HCT116 (cell line): Measurements from ENCODE around the gene SKIC3. TPM values are rescaled to one million over a fixed set of nuclear protein-coding genes. Genes with fewer than 3 reads are reported as not detected.

ENCODE experiments used
- ATAC-seq: fragments of 200-7000 bp; cut with Tn5 transposase; 2 replicates; pipeline ENCODE4 v1.9.1; 2020; ENCODE audit warnings: mild to moderate bottlenecking, moderate library complexity
- BruUV-seq: library from RNA; stranded (reverse); fragments of 400-500 nt; replicated peaks from 2 replicates; lab custom pipeline; 2021; lab: Mats Ljungman, UMichigan
- CTCF ChIA-PET: fragments of 300-600 bp; sonication (Branson Sonifier 250); formaldehyde crosslinking; loops from one replicate; lab custom pipeline; 2021; ENCODE audit warnings: antibody characterized with exemption; lab: Charles Lee
- POLR2A ChIA-PET: fragments of 300-600, 350-600 bp; sonication (Branson Sonifier 250); formaldehyde crosslinking; loops from one replicate; lab custom pipeline; 2021; ENCODE audit warnings: antibody characterized with exemption; lab: Charles Lee
- RAD21 ChIA-PET, 2 experiments: fragments of 300-600 bp; sonication (Branson Sonifier 250); formaldehyde crosslinking; loops; one replicate each; lab custom pipeline; 2023; ENCODE audit warnings: low total read pairs in 2 of 2; ENCODE audit not compliant: uncharacterized antibody in 2 of 2, unreplicated experiment in 2 of 2, low non-redundant PET in 1 of 2; lab: Charles Lee
- DNase-seq: peaks from one replicate; pipeline ENCODE4 v3.0.0-alpha.2; 2010; ENCODE audit warnings: low read depth, low spot score
- H2AFZ ChIP-seq: fragments of 200-600 bp; shearing (Covaris generic), sonication (generic); 2 replicates; pipeline ENCODE4 v1.6.1; 2017; ENCODE audit warnings: low read depth, mixed run types, mixed read lengths, antibody characterized with exemption, low read length; ENCODE audit not compliant: poor library complexity, severe bottlenecking
- H3K27ac ChIP-seq: 2 replicates; pipeline ENCODE4 v1.5.1; 2012; ENCODE audit warnings: low read depth, low read length
- H3K27me3 ChIP-seq: fragments of 200-600 bp; sonication (generic); 2 replicates; pipeline ENCODE4 v1.6.1; 2016; ENCODE audit warnings: mixed run types, low read length, mixed read lengths; ENCODE audit not compliant: insufficient read depth
- H3K36me3 ChIP-seq, 2 experiments: fragments of 200-500 bp in 1 of 2; fragments of 200-600 bp in 1 of 2; sonication (Bioruptor generic) in 1 of 2; sonication (generic) in 1 of 2; 2 replicates each; pipeline versions ENCODE4 v1.5.1 to v1.6.1; 2014 to 2016; ENCODE audit warnings: low read length in 2 of 2, inconsistent platforms in 1 of 2, mixed read lengths in 1 of 2, mixed run types in 1 of 2; ENCODE audit not compliant: insufficient read depth in 2 of 2, control insufficient read depth in 1 of 2
- H3K4me1 ChIP-seq, 2 experiments: fragments of 200-600 bp in 1 of 2; sonication (generic) in 1 of 2; 2 replicates each; pipeline versions ENCODE4 v1.5.1 to v1.6.1; 2012 to 2017; ENCODE audit warnings: low read length in 2 of 2, inconsistent platforms in 1 of 2, mild to moderate bottlenecking in 1 of 2, mixed read lengths in 1 of 2, mixed run types in 1 of 2, moderate library complexity in 1 of 2; ENCODE audit not compliant: insufficient read depth in 2 of 2, control insufficient read depth in 1 of 2
- H3K4me2 ChIP-seq: fragments of 200-600 bp; sonication (generic); 2 replicates; pipeline ENCODE4 v1.6.1; 2017; ENCODE audit warnings: mixed run types, low read length, mixed read lengths
- H3K4me3 ChIP-seq, 2 experiments: fragments of 200-600 bp in 1 of 2; sonication (generic) in 1 of 2; replicated peaks in 1 of 2; 2 replicates each; pipeline ENCODE4 v1.5.1; 2011 to 2016; ENCODE audit warnings: low read length in 2 of 2, control low read depth in 1 of 2, low read depth in 1 of 2, mild to moderate bottlenecking in 1 of 2, mixed read lengths in 1 of 2, mixed run types in 1 of 2
- H3K79me2 ChIP-seq: fragments of 200-600 bp; sonication (generic); 2 replicates; pipeline ENCODE4 v1.6.1; 2017; ENCODE audit warnings: mild to moderate bottlenecking, mixed run types, low read length, moderate library complexity, mixed read lengths; ENCODE audit not compliant: insufficient read depth
- H3K9ac ChIP-seq: fragments of 200-600 bp; sonication (generic); 2 replicates; pipeline ENCODE4 v1.6.1; 2016; ENCODE audit warnings: low read length, mixed read lengths
- H3K9me2 ChIP-seq: fragments of 200-600 bp; sonication (generic), shearing (Covaris generic); 2 replicates; pipeline ENCODE4 v1.6.1; 2017; ENCODE audit warnings: mixed run types, mild to moderate bottlenecking, moderate library complexity; ENCODE audit not compliant: insufficient read depth
- H3K9me3 ChIP-seq, 2 experiments: fragments of 200-500 bp in 1 of 2; fragments of 200-600 bp in 1 of 2; sonication (Bioruptor generic) in 1 of 2; sonication (generic) in 1 of 2; 2 replicates each; pipeline ENCODE4 v1.6.1; 2014 to 2017; ENCODE audit warnings: low read length in 2 of 2, mixed read lengths in 2 of 2, inconsistent platforms in 1 of 2, low read depth in 1 of 2, mild to moderate bottlenecking in 1 of 2, mixed run types in 1 of 2, moderate library complexity in 1 of 2; ENCODE audit not compliant: control insufficient read depth in 1 of 2, insufficient read depth in 1 of 2
- H4K20me1 ChIP-seq: fragments of 200-600 bp; sonication (generic), shearing (Covaris generic); 2 replicates; pipeline ENCODE4 v1.6.1; 2017; ENCODE audit warnings: mixed run types, mild to moderate bottlenecking, moderate library complexity; ENCODE audit not compliant: insufficient read depth
- CBX3 ChIP-seq: IDR thresholded peaks from 2 replicates; pipeline ENCODE4 v1.6.1; 2012; ENCODE audit warnings: low read depth
- EGR1 ChIP-seq: IDR thresholded peaks from 2 replicates; pipeline ENCODE4 v1.6.1; 2012; ENCODE audit warnings: low read depth
- ELF1 ChIP-seq: IDR thresholded peaks from 2 replicates; pipeline ENCODE4 v1.6.1; 2012; ENCODE audit warnings: low read depth, borderline replicate concordance
- FOSL1 ChIP-seq: IDR thresholded peaks from 2 replicates; pipeline ENCODE4 v1.6.1; 2012; ENCODE audit warnings: low read depth
- POLR2A ChIP-seq: IDR thresholded peaks from 2 replicates; pipeline ENCODE4 v1.7.0; 2011; ENCODE audit warnings: borderline replicate concordance; ENCODE audit not compliant: insufficient read depth, insufficient read length; ENCODE audit errors: extremely low read depth
- POLR2AphosphoS5 ChIP-seq: IDR thresholded peaks from 2 replicates; pipeline ENCODE4 v1.6.1; 2011; ENCODE audit warnings: mild to moderate bottlenecking, low read depth, low read length, moderate library complexity
- RAD21 ChIP-seq: IDR thresholded peaks from 2 replicates; pipeline ENCODE4 v1.6.1; 2012; ENCODE audit warnings: low read depth, mild to moderate bottlenecking
- SP1 ChIP-seq: IDR thresholded peaks from 2 replicates; pipeline ENCODE4 v1.6.1; 2012; ENCODE audit warnings: low read depth
- SRF ChIP-seq: IDR thresholded peaks from 2 replicates; pipeline ENCODE4 v1.6.1; 2012; ENCODE audit warnings: low read depth
- TCF7L2 ChIP-seq: IDR thresholded peaks from 2 replicates; pipeline ENCODE4 v1.7.0; 2011; ENCODE audit warnings: borderline replicate concordance, inconsistent platforms; ENCODE audit not compliant: insufficient read depth, insufficient read length; ENCODE audit errors: extremely low read depth
- ZNF274 ChIP-seq: fragments of 200-500 bp; sonication (Bioruptor generic); IDR thresholded peaks from 2 replicates; pipeline ENCODE4 v1.6.1; 2014; ENCODE audit warnings: mild to moderate bottlenecking, low read depth, low read length, inconsistent platforms
- intact Hi-C: fragments of 100-400 bp; cut with micrococcal nuclease; formaldehyde crosslinking; loops from 2 replicates; pipeline ENCODE4 v1.10.0; 2022
- total RNA-seq: library from RNA; stranded (reverse); gene quantifications from one replicate; pipeline ENCODE4 v1.2.1, GENCODE V29; 2021; ENCODE audit not compliant: unreplicated experiment
- TF ChIP-seq, protein P1 (sequence below): IDR thresholded peaks from 2 replicates; pipeline ENCODE4 v1.6.1; 2012
- TF ChIP-seq, protein P2 (sequence below): IDR thresholded peaks from 2 replicates; pipeline ENCODE4 v1.6.1; 2012; ENCODE audit warnings: low read depth
- TF ChIP-seq, protein P3 (sequence below), 3 experiments: fragments of 200-600 bp in 1 of 3; sonication (generic) in 1 of 3; IDR thresholded peaks in 2 of 3; conservative IDR thresholded peaks in 1 of 3; 2 replicates each; pipeline ENCODE4 v1.5.1; 2012 to 2017; ENCODE audit warnings: low read depth in 2 of 3, low read length in 2 of 3, antibody characterized with exemption in 1 of 3, borderline replicate concordance in 1 of 3, control low read depth in 1 of 3, mild to moderate bottlenecking in 1 of 3, mixed read lengths in 1 of 3, mixed run types in 1 of 3, moderate library complexity in 1 of 3; ENCODE audit not compliant: insufficient read depth in 1 of 3

The SKIC3 gene
- total RNA-seq, 1 experiment from 2014 or later: 35.1 TPM

DNA sequence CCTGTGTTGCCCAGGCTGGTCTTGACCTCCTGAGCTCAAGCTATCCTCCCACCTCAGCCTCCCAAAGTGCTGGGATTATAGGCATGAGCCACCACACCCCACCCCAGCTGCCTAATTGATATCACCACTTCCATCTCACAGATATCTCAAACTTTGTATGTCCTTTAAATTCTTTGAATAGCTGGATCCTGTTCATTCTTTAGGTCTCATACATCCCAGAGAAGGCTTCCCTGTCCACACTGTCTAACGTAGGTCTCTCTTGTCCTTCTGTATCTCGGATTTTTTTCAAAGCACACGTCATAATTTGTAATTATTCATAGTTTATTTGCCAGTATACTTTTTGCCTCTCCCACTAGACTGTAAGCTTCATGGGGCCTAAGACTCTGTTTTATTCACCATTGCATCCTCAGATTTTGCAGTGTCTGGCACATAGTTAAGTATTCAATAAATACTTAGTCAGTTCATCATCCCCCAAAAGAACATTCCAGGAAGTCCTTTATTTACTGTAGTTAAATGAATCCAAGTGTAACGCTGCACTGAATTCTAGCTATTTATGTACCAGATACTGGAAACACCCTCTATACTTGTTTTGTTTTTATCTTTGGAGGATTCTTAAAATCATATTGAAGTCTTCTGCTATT is 10.6 kb upstream of the SKIC3 start:
- no peaks in the 10 kb centered on the region for H4K20me1 ChIP-seq
- no peaks in the 10 kb centered on the region for H3K79me2 ChIP-seq
- ChIA-PET CTCF (no interaction called here), POLR2A (no interaction called here), RAD21 (interaction anchor here in 1 of 2 experiments (0.6 kb wide), 1 partner anchor 906 kb away, joined by 4 read pairs; no protein-coding TSS in a partner anchor)
- ATAC-seq (no peak), DNase-seq (no peak)
- intact Hi-C loops: no loop called here
- no peak overlapping the region for H2AFZ ChIP-seq
- H3K27me3 ChIP-seq: no peaks in the 10 kb centered on the region
- no peak overlapping the region for H3K27ac ChIP-seq
- no peaks in the 10 kb centered on the region for H3K4me1 ChIP-seq
- no peak overlapping the region for H3K4me2 ChIP-seq
- no peak overlapping the region for H3K9ac ChIP-seq
- no peaks in the 10 kb centered on the region for H3K9me2 ChIP-seq
- H3K36me3 ChIP-seq: peaks cover 0 to 4% of the 10 kb centered on the region in 2 experiments; a peak in 1 of 4 replicates
- TF ChIP-seq, protein P1, sequence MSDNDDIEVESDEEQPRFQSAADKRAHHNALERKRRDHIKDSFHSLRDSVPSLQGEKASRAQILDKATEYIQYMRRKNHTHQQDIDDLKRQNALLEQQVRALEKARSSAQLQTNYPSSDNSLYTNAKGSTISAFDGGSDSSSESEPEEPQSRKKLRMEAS: no peak
- TF ChIP-seq EGR1 (no peak), POLR2AphosphoS5 (no peak), ELF1 (no peak), ZNF274 (no peak)
- no peak overlapping the region for H3K4me3 ChIP-seq
- no peaks in the 10 kb centered on the region for H3K9me3 ChIP-seq
- BruUV-seq: no TSS peak

DNA sequence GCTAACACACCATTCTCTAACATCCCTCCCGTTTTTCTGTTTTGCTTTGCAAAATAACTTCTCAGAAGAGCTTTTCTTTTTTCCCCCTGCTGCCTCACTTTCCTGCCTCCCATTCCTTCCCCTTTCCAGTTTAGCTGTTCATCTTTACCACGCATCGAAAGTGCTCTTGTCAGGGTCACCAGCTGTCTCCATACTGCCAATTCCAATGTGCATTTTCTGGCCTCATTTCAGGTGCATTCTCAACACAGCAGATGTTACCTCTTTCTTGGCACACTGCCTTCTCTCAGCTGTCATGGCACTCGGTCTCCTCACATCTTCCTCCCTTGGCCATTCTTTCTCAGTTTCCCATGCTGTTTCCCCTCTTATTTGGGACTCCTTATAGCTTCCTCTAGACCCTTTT is 9.7 kb upstream of the SKIC3 start:
- Histone ChIP-seq H3K9me3 (no peaks in the 10 kb centered on the region), H3K27me3 (no peaks in the 10 kb centered on the region), H3K27ac (no peak overlapping the region), H3K9me2 (no peaks in the 10 kb centered on the region), H3K4me1 (no peaks in the 10 kb centered on the region), H3K4me2 (no peak overlapping the region), H2AFZ (no peak overlapping the region), H3K4me3 (no peak overlapping the region), H3K9ac (no peak overlapping the region), H3K36me3 (peaks cover 0 to 4% of the 10 kb centered on the region in 2 experiments; a peak in 1 of 4 replicates), H4K20me1 (no peaks in the 10 kb centered on the region), H3K79me2 (no peaks in the 10 kb centered on the region)
- POLR2A ChIA-PET: interaction anchor here (1.2 kb wide), 1 partner anchor 10 kb away, joined by 3 read pairs; the partner anchor contains the start of genes ARSK and SKIC3
- CTCF ChIA-PET: interaction anchor here (0.6 kb wide), 1 partner anchor 471 kb away, joined by 3 read pairs; no protein-coding TSS in a partner anchor
- DNase-seq: no peak
- intact Hi-C loops: no loop called here
- BruUV-seq: no TSS peak
- RAD21 ChIA-PET: no interaction called here
- no peak for ATAC-seq
- TF ChIP-seq, protein P2, sequence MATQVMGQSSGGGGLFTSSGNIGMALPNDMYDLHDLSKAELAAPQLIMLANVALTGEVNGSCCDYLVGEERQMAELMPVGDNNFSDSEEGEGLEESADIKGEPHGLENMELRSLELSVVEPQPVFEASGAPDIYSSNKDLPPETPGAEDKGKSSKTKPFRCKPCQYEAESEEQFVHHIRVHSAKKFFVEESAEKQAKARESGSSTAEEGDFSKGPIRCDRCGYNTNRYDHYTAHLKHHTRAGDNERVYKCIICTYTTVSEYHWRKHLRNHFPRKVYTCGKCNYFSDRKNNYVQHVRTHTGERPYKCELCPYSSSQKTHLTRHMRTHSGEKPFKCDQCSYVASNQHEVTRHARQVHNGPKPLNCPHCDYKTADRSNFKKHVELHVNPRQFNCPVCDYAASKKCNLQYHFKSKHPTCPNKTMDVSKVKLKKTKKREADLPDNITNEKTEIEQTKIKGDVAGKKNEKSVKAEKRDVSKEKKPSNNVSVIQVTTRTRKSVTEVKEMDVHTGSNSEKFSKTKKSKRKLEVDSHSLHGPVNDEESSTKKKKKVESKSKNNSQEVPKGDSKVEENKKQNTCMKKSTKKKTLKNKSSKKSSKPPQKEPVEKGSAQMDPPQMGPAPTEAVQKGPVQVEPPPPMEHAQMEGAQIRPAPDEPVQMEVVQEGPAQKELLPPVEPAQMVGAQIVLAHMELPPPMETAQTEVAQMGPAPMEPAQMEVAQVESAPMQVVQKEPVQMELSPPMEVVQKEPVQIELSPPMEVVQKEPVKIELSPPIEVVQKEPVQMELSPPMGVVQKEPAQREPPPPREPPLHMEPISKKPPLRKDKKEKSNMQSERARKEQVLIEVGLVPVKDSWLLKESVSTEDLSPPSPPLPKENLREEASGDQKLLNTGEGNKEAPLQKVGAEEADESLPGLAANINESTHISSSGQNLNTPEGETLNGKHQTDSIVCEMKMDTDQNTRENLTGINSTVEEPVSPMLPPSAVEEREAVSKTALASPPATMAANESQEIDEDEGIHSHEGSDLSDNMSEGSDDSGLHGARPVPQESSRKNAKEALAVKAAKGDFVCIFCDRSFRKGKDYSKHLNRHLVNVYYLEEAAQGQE: no peak
- TF ChIP-seq POLR2A (no peak), SP1 (no peak), SRF (no peak), TCF7L2 (no peak), RAD21 (no peak), CBX3 (no peak), FOSL1 (no peak)
- TF ChIP-seq, protein P3, sequence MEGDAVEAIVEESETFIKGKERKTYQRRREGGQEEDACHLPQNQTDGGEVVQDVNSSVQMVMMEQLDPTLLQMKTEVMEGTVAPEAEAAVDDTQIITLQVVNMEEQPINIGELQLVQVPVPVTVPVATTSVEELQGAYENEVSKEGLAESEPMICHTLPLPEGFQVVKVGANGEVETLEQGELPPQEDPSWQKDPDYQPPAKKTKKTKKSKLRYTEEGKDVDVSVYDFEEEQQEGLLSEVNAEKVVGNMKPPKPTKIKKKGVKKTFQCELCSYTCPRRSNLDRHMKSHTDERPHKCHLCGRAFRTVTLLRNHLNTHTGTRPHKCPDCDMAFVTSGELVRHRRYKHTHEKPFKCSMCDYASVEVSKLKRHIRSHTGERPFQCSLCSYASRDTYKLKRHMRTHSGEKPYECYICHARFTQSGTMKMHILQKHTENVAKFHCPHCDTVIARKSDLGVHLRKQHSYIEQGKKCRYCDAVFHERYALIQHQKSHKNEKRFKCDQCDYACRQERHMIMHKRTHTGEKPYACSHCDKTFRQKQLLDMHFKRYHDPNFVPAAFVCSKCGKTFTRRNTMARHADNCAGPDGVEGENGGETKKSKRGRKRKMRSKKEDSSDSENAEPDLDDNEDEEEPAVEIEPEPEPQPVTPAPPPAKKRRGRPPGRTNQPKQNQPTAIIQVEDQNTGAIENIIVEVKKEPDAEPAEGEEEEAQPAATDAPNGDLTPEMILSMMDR (IDR thresholded peaks at IDR 0.05 in 2 of 3, conservative IDR thresholded peaks at IDR 0.05 in 1 of 3; ENCODE audit: borderline replicate concordance in 1 of 3, insufficient read depth in 1 of 3, low read depth in 2 of 3, low read length in 2 of 3): no peak
- TF ChIP-seq, protein P1: no peak
